Right ventricle myocardium inferior (tissue), 1 donor: ENCODE data around the gene DLGAP5. TPM values are rescaled to one million over a fixed set of nuclear protein-coding genes. Genes with fewer than 3 reads are reported as not detected.

ENCODE experiments used
- ATAC-seq: fragments of 200-7000 bp; cut with Tn5 transposase; one replicate; pipeline ENCODE4 v1.9.1; 2020; ENCODE audit warnings: mild to moderate bottlenecking, moderate library complexity
- DNase-seq: peaks from one replicate; pipeline ENCODE4 v3.0.0; 2021; ENCODE audit errors: missing footprints
- intact Hi-C: fragments of 100-400 bp; cut with DNase I; formaldehyde crosslinking; loops from one replicate; pipeline ENCODE4 v1.11.0; 2022
- total RNA-seq: library from RNA; stranded (reverse); fragmentation: NEBNext Ultra II Directional; extraction: Animal tissue kit (Norgen Biotek cat#: 25700); gene quantifications from one replicate; pipeline ENCODE4 v1.2.1, GENCODE V29; 2021
- donor health status: DM: no; HTN: yes; CAD: no; lungs with severe emphysema.

The DLGAP5 gene
- total RNA-seq, 1 donor from 2014 or later: 0.51 TPM

DNA sequence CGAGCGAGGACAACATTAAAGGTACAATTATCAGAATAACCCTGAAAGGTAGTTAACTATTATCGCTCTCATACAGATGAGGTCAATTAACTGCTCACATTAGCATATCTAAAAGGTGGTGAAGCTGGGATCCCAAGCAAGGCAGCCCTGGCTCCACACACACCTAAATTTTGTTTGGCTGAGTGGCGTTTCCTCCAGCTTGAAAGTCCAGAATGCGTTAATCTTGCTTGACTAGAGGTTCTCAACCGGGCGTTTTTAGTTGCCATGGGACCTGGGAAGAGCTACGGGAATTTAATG is 531 bp downstream of the DLGAP5 start:
- ATAC-seq (no peak), DNase-seq (no peak)
- intact Hi-C loops: no loop called here

DNA sequence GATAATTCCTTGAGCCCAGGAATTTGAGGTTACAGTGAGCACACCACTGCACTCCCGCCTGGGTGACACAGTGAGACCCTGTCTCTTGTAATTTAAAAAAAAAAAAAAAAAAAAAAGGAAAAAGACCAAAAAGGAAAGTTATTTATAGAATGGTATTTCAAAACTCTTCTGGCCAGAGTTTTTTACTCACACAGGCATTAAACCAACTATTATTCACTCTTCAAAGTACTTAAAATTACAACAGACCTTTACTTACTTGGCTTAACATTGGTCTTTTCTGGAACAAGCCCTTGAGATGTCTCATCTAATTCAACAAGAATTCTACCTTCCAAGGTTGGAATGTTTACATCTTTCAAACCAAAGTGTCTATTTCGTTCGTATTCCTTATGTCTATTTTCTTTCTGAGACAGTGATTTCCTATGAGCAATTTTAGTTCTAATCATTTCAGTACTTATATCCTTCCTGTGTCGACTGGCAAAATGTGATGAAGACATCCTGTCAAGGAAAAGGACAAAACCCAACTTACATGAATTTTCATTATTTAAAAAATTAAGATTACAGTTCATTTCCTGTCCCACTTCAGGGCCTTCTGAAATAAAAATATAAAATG is 2.6 kb downstream of the DLGAP5 start:
- ATAC-seq: no peak
- intact Hi-C loops: no loop called here
- no peak for DNase-seq

DNA sequence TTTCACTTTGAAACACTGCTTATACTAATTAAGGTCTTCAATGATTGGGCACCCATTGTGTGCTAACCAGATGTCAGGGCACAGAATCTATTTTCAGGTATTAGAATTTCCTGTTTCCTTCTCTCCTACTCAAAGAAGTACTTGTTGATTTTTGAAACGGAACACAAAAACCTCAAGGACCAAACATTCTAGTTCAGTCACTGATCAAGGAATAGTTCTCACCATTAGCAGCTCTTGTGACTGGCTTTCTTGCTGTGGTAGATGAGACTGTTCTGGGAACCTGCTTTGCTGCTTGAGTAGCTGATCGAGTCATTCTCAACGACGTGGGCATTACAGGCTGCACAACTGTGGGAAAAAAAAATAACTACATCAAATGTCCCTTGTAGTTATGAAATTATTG is 11.0 kb downstream of the DLGAP5 start:
- ATAC-seq (no peak), DNase-seq (no peak)
- intact Hi-C loops: no loop called here

DNA sequence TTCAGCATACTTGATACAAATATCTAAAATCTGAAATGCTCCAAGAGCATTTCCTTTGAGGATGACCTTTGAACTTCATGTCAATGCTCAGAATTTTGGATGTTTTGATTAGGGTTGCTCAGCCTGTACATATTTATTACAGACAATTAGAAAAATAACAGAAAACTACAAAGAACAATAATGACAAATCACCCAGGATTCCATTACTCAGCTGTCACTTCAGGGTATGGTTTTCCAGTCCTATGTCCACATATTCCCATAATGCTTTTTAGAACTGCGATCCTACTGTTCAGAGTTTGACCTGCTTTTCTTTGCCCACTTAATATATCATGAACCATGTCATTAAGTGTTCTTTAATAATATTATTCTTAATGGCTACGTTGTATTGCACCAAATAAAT is 11.4 kb downstream of the DLGAP5 start:
- no peak for DNase-seq
- no peak for ATAC-seq
- intact Hi-C loops: no loop called here

DNA sequence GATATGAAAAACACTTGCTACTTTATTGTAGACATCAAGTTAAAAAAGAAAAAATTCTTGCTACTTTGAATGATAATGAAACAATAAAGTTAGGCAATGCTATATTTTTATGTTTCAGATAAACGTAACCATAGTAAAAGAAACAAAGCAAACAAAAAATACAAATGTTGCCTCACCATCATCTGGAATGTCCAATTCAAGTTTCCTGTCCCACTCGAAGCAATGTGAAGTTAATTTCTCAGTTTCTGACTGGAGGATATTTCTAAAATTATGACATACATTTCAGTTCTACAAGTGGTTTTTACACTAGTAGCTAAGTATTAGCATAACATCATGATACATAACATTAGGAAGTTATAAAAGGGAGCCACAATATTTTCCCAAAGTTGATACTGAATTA is 20.9 kb downstream of the DLGAP5 start:
- intact Hi-C loops: no loop called here
- no peak for ATAC-seq

DNA sequence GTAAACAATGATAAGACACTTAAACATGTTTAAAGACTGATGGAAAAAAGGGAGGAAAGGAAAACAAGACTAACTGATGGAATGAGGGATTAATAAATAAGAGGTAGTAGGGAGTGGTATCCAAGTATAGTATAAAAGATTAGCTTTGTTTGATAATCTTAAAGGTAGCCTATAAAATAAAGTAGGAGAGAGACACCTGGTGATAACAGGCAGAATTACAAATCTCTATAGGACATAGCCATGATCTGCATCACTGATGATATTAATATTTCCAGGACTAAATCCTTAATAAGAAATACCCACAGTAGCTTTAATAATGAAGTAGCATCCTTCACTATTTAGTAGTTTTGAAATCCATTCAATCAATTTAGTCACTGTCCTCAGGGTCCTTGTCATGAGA is 30.4 kb downstream of the DLGAP5 start:
- DNase-seq (no peak), ATAC-seq (no peak)
- intact Hi-C loops: loop anchor here (1.0 kb wide), 1 partner anchor 72 kb away; no protein-coding TSS in a partner anchor

More for the DNA sequence above, 20.9 kb downstream of the DLGAP5 start:
- DNase-seq: no peak

DNA sequence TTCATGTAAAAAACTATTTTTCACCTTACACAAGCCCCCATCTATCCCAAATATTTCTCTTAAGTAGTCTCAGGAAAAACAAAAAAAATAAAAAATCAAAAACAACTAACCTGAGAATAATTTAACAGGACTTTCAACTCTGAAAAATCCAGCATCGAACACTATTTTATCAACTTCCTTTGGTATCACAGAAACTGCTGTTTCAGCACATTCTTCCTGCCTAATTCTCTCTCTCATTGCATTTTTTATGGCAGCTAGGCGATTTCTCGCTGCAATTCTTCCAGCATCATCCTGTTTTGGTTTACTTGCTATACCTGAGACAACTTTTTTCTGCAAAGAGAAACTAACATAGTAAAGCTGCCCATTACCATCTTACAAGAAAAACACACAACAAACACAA is 33.0 kb downstream of the DLGAP5 start:
- intact Hi-C loops: no loop called here
- ATAC-seq (no peak), DNase-seq (no peak)

DNA sequence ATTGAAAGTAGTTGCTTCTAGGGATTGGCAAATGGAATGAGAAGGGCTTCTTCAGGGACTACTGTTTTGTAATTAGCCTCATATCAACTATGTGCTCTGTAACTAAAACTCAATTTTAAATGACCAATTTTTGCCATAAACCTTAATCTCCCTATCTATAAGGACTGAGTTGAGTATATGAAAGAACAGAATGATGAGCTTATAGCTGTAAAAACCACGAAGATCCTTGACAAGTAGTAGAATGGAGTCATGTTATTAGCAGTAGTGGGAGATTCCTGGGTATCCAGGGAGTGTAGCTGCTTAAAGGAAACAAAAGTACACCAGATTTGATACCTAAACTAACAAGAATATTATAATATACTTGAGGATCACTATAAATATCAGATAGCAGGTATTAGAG is 34.3 kb downstream of the DLGAP5 start:
- intact Hi-C loops: no loop called here
- no peak for ATAC-seq
- DNase-seq: no peak

DNA sequence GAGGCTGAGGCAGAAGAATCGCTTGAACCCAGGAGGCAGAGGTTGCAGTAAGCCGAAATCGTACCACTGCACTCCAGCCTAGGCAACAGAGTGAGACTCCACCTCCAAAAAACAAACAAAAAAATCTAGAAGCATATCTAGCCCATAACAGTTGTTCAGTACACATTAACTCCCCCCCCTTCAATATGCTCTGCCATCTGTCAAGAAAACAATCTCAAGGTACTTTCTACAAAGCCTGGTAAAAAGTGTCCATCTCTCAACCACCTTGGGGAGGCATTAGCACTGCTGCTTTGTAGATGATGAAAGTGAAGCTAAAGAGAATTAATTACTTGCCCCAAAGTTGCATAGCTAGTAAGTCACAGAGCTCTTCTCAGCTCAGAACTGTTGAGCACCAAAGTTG is 37.4 kb downstream of the DLGAP5 start:
- ATAC-seq: no peak
- DNase-seq: no peak
- intact Hi-C loops: no loop called here

DNA sequence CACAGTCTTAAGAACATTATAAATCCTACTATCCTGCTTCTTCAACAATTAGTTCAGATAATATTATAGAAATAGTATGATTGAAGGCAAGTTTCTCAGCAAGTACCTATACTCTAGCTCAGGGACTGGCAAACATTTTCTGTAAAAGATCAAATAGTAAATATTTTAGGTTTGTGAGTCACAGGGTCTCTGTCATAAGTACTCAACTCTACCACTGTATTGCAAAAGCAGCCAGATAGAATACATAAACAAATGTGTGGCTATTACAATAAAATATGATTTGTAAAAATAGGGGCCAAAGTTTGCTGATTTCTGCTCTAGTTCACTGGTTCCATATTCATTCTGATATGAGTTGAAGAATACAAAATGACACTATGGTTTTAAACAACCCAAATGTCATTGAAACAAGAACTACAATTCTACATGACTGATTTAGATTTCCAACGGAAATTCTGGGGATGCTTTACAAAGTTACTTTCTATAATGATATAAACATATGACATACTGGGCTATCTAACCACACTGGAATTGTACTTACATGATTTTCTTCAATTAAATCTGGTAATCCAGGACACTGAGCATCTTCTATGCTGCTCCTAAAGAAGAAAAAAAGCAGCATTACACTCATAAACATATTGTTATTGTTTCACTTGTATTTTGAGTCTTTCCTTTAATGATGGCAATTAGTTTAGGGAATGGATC is 39.2 kb downstream of the DLGAP5 start:
- intact Hi-C loops: no loop called here
- no peak for ATAC-seq
- DNase-seq: no peak

DNA sequence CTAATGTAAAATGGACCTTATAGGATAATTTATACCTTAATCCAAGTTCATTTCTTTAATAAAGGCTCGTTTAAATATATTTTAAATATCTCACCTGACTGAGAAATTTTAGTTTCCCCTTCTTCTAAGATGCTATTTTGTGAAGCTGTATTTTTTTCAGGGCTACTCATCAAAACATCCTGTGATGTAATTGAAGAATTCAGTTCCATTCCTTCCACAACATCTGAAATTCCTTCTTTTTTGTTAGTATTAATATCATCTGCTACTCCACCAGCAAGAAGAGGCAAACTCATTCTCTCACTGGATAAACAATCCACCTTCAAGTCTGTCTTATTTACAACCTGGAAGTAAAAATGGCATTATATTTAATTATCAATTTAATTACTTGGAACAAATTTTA is 39.8 kb downstream of the DLGAP5 start:
- ATAC-seq: no peak
- intact Hi-C loops: no loop called here
- DNase-seq: no peak

DNA sequence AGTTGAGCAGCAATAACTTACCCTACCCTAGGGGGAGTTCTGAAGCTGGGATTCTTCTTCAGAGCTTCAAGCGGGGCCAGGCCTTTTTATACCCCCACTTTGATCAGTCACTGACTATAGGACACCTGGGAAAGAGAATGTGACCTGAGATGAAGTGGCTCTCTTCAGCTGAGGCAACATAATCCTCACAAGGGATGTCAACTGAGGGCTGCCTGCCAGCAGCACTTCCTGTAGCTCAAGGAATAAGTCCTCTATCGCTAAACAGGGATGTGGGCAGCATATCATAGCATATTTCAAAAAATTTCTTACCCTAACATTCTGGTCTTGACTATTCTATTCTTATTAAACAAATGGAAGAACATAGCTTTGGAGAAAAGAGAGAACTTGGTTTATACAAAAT is 45.0 kb downstream of the DLGAP5 start:
- no peak for ATAC-seq
- peak; percentile 71 for DNase-seq
- intact Hi-C loops: no loop called here

DNA sequence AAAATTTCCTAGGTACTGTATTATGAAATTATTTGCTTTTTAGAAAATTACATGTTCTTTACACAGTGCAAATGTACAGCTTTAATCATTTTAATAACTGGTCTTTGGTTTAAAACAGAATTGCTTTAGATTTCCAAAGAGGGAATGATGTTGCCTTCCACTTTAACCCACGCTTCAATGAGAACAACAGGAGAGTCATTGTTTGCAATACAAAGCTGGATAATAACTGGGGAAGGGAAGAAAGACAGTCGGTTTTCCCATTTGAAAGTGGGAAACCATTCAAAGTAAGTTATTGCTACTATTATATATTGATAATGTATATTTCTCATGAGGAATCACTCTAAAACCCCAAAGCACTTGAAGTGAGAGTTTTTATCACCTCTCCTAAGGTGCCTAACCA is 48.9 kb downstream of the DLGAP5 start:
- intact Hi-C loops: no loop called here
- no peak for DNase-seq
- ATAC-seq: no peak

DNA sequence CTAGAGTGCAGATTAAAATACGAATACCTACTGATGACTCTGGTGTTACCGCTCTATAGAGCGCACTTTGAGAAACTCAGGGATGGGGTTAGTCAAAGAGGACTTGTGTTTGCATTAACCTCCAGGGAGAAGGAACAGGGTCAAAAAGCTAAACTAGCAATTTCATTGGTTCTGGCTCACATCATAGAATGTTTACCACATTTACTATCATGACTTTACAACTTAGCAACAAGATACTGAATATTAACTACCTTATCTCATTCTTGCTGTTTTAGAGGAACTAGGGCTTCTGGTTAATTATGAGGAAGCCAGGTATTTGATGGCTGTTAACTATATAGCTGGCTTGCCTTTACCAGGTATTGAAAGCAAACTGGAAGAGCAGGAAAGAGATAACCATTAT is 49.6 kb downstream of the DLGAP5 start:
- DNase-seq (no peak), ATAC-seq (no peak)
- intact Hi-C loops: no loop called here

DNA sequence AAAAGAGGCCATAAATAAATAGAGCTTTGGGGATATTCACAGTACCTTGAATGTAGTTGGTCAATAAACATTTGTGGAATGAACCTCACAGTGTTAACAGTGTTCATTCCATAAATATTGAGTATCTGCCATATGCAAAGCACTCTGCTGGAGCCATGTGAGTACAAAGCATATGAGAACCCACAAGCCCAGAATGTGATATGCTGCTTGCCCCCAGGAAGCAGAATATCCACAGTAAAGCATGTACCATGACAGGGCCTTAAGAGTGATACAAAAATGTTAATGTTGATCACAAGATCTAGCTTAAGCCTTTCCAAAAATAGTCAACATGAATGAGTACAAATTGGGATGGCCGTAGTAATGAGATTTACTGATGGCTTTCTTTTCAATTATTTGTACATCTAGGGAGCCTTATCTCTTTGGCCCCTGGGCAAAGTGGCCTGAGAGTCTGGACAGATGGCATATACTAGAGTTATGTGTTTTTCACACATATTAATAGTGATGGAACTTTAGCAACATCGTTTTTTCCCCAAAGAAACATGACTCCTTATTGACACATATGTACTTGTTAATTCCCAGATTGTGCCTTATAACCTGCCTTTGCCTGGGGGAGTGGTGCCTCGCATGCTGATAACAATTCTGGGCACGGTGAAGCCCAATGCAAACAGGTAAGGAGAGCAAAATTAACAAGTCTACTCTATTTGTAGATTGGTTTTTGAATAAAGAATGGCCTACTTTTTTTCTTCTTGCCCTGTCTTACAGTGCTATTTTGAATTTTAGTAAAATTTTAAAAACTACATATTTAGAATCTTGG is 51.5 kb downstream of the DLGAP5 start:
- ATAC-seq: no peak

DNA sequence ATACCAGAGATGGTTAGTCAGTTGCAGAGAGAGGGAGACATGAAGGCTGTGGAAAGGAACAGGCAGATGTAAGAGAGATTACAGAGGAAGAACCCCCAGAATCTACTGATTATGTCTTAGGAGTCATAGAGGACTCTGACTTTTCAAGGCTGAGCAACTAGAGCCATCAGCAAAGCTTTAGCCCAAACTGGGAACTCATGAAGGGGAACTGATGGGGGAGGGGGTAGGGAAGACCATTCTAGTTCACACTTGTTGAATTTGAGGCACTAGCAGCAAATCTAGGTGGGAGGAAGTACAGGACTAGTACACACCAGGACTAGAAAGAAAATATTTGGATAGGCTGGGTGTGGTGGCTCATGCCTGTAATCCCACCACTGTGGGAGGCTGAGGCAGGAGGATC is 52.2 kb downstream of the DLGAP5 start:
- ATAC-seq (no peak), DNase-seq (no peak)
- intact Hi-C loops: no loop called here

More for the DNA sequence above, 51.5 kb downstream of the DLGAP5 start:
- DNase-seq: no peak
- intact Hi-C loops: no loop called here

DNA sequence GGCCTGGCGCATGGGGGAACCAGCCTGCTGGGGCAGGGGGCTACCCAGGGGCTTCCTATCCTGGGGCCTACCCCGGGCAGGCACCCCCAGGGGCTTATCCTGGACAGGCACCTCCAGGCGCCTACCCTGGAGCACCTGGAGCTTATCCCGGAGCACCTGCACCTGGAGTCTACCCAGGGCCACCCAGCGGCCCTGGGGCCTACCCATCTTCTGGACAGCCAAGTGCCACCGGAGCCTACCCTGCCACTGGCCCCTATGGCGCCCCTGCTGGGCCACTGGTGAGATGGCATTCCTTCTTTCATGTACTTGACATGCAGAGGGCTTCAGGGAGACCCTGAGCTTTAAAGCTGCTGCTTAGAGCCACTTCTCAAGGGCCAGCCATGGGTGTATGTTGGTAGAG is 53.3 kb downstream of the DLGAP5 start:
- DNase-seq (no peak), ATAC-seq (no peak)
- intact Hi-C loops: no loop called here

DNA sequence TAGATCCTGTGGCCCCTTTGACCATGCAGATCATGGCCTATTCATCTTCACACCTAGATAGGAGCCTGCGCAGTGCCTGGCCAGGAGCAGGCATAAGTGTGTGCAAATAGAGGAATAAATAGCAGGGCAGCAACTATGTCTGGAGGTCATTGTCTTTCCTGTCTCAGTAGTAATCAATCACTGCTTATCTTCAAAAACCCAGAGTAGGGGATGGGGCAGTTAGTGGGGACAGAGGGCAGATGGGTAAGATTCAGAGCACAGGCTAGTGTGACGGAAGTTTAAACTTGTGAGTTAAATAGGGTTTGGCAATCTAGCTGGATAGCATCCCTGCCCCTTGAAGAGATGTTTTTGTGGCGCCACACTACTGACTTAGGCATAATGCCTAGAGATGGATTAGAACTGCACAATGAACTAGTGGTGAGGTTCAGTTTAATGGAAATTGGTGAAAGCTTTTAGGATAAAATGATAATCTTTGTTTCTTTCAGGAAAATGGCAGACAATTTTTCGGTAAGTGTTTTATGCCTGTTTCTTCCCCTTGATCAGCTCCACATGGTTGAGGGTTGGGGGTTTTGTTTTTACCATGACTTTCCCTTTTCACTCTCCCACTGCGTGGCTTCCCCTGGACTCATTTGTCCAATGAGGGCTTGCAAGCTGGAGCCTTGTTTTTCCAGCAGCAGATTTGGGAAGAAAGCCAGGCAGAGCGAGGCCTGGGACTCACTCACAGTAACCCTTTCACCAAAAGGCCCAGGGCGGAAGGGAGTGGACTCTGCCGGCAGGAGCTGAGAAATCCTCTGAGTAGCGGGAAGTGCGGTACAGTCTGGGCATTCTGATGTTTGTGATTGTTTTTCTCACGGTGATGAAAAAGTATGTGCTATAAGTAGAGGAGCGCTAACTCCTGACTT is 54.2 kb downstream of the DLGAP5 start:
- ATAC-seq: peak; percentile 91
- peak; percentile 86 for DNase-seq
- intact Hi-C loops: loop anchor here (2.0 kb wide), 1 partner anchor 46 kb away; no protein-coding TSS in a partner anchor

DNA sequence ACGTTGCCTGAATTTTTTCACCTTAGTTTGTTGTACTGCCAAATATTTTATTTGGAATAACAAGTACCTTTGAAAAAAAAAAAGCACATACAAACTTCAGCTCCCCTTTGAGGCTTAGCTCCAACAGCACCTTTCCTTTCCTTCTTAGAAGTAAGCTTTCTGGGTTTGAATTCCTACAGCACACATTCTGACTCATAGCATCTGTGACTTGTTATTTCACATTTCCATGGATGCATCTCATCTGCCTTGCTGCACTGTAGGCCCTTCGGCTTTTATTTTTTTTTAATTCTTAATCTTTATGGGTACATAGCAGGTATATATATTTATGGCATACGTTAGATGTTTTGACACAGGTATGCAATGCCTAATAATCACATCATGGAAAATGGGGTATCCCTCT is 55.1 kb downstream of the DLGAP5 start:
- intact Hi-C loops: loop anchor here (2.0 kb wide), 1 partner anchor 45 kb away; no protein-coding TSS in a partner anchor
- ATAC-seq (no peak), DNase-seq (no peak)
